Vagina (tissue), 2 donors: Measurements from ENCODE around the gene ARID4B. TPM values are rescaled to one million over a fixed set of nuclear protein-coding genes. Genes with fewer than 3 reads are reported as not detected.

ENCODE experiments used
- DNase-seq, 2 donors: peaks; one replicate each; pipeline ENCODE4 v3.0.0-alpha.2; 2017; ENCODE audit errors: extremely low spot score in 2 of 2
- H3K27ac ChIP-seq: fragments of 200-600 bp; sonication (generic); one replicate; pipeline ENCODE4 v1.5.1; 2019
- H3K27me3 ChIP-seq: fragments of 200-600 bp; sonication (generic); one replicate; pipeline ENCODE4 v1.5.1; 2019
- H3K36me3 ChIP-seq, 2 donors: fragments of 200-600 bp; sonication (generic); one replicate each; pipeline ENCODE4 v1.5.1; 2017 to 2019
- H3K4me1 ChIP-seq: fragments of 200-600 bp; sonication (generic); one replicate; pipeline ENCODE4 v1.5.1; 2019
- H3K4me3 ChIP-seq, 2 donors: fragments of 200-600 bp; sonication (generic); 1 replicate in 1 of 2; 2 replicates in 1 of 2; pipeline ENCODE4 v1.5.1; 2016 to 2019
- H3K9me3 ChIP-seq: fragments of 200-600 bp; sonication (generic); one replicate; pipeline ENCODE4 v1.5.1; 2019
- POLR2A ChIP-seq, 2 donors: fragments of 450-650 bp; IDR thresholded peaks; one replicate each; pipeline ENCODE4 v1.6.1; 2017; ENCODE audit warnings: antibody characterized with exemption in 2 of 2, mild to moderate bottlenecking in 2 of 2, moderate library complexity in 2 of 2
- POLR2AphosphoS5 ChIP-seq, 2 donors: sonication (generic); formaldehyde crosslinking; IDR thresholded peaks; one replicate each; pipeline ENCODE4 v1.9.0; 2017; ENCODE audit warnings: antibody characterized with exemption in 2 of 2, mild to moderate bottlenecking in 2 of 2, low read depth in 1 of 2; ENCODE audit not compliant: insufficient read depth in 1 of 2
- intact Hi-C: fragments of 100-400 bp; cut with DNase I; formaldehyde crosslinking; loops from one replicate; pipeline ENCODE4 v1.15.1; 2023
- total RNA-seq: library from RNA; depleted of rRNA; stranded (reverse); fragments of >200 nt; gene quantifications from one replicate; pipeline ENCODE4 v1.2.3, GENCODE V29; 2016
- TF ChIP-seq, protein P1 (sequence below), 3 experiments: fragments of 450-650 bp in 2 of 3; fragments of 200-600 bp in 1 of 3; sonication (generic) in 1 of 3; IDR thresholded peaks; one replicate each; pipeline ENCODE4 v1.5.1; 2017 to 2019; ENCODE audit warnings: antibody characterized with exemption in 3 of 3, mild to moderate bottlenecking in 2 of 3, moderate library complexity in 2 of 3

ARID4B gene
- total RNA-seq, 1 donor from 2014 or later: 35.6 TPM

DNA sequence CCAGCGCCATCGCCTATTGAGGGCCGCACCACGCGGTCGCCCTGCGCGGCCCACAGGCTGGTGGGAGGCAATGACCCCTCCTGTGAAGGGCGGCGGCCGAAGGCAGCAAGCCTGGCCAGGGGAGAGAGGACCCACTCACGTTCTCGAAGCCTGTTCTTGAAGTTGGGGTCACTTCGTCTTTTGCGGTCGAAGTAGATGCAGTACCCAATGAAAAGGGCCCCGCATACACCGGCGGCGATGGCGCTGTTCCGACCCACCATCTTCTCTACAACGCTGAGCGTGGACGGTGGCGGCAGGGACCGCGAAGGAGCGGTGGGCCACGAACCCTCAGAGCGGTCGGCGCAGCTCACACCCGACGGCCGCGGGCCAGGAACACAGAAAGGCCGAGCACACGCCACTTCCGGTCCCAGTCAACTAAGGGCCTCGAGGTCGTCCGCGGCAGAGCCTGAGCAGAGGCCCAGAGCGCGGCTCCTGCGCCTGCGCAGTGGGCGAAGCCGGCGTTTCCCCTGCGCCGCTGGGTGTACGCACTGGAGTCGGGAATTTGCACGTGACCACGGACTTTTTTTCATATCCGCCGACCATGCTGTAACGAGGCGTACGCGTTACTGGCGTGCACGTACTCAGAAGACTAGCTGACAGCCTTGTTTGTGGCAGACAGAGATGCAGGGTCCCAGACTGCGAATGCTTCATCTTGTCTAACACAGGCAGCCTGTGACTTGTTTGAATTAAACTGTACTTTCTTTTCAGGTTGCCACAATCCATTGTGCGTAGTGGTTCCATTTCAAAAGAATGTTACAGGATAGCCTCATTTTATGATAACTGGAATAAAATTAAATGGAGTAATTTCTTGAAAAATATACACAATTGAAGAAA, 199.3 kb downstream of the ARID4B start, which contains the start of gene TOMM20:
TOMM20 (minus strand) TSS at position 382 of the 873 bp plus-strand sequence; CDS start at position 260, 122 bp downstream.
- intact Hi-C loops: no loop called here

DNA sequence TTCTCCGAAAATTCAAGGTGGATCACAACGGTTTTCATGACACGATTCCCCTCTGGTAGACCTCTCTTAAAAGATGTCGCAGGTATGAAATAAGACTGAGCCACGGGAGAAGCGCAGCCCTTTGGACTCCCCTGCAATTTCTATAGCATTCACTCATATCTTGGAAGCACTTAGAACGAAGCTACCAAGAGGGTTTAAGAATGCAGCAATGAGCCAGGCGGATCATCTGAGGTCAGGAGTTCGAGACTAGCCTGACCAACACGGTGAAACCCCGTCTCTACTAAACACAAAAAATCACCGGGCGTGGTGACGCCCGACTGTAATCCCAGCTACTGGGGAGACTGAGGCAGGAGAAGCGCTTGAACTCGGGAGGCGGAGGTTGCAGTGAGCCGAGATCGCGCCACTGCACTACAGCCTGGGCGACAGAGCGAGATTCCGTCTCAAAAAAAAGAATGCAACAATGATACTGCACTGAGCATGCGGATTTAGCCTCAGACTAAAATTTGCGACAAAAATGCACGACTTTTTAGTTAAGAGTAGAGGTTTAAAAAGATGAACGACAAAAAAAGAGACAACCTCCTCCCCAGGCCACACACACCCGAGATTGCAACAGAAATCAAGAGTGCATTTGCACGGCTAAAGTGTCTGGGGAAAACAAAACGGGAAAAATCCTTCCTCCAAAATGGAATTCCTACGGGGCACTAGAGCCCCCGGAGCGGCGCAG, 200.1 kb downstream of the ARID4B start:
- peak overlapping the region; percentile 84 to 87 for H3K4me3 ChIP-seq
- H3K27me3 ChIP-seq: no peaks in the 10 kb centered on the region
- intact Hi-C loops: no loop called here
- DNase-seq: peak in 1 of 2 donors; percentile 40
- H3K9me3 ChIP-seq: no peaks in the 10 kb centered on the region
- H3K27ac ChIP-seq: peak overlapping the region; percentile 83
- TF ChIP-seq POLR2A (IDR thresholded peaks at IDR 0.05) (no peak), POLR2AphosphoS5 (IDR thresholded peaks at IDR 0.05; ENCODE audit: insufficient read depth in 1 of 2, low read depth in 1 of 2) (no peak)
- TF ChIP-seq, protein P1, sequence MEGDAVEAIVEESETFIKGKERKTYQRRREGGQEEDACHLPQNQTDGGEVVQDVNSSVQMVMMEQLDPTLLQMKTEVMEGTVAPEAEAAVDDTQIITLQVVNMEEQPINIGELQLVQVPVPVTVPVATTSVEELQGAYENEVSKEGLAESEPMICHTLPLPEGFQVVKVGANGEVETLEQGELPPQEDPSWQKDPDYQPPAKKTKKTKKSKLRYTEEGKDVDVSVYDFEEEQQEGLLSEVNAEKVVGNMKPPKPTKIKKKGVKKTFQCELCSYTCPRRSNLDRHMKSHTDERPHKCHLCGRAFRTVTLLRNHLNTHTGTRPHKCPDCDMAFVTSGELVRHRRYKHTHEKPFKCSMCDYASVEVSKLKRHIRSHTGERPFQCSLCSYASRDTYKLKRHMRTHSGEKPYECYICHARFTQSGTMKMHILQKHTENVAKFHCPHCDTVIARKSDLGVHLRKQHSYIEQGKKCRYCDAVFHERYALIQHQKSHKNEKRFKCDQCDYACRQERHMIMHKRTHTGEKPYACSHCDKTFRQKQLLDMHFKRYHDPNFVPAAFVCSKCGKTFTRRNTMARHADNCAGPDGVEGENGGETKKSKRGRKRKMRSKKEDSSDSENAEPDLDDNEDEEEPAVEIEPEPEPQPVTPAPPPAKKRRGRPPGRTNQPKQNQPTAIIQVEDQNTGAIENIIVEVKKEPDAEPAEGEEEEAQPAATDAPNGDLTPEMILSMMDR (IDR thresholded peaks at IDR 0.05): no peak
- H3K36me3 ChIP-seq: no peaks in the 10 kb centered on the region
- H3K4me1 ChIP-seq: peaks cover 49% of the 10 kb centered on the region

More for the DNA sequence above, 199.3 kb downstream of the ARID4B start, which contains the start of gene TOMM20:
- peaks cover 0 to under 1% of the 10 kb centered on the region in 2 donors for H3K36me3 ChIP-seq
- TF ChIP-seq, protein P1 (IDR thresholded peaks at IDR 0.05): no peak
- TF ChIP-seq POLR2AphosphoS5 (IDR thresholded peaks at IDR 0.05; ENCODE audit: insufficient read depth in 1 of 2, low read depth in 1 of 2) (peak; percentile 92 to 98), POLR2A (IDR thresholded peaks at IDR 0.05) (peak in 1 of 2 donors; percentile 21)
- peak within 1 kb of the TSS; percentile 84 to 87 for H3K4me3 ChIP-seq
- peak in 1 of 2 donors; percentile 96 for DNase-seq
- H3K4me1 ChIP-seq: peaks cover 41% of the 10 kb centered on the region
- no peaks in the 10 kb centered on the region for H3K27me3 ChIP-seq
- peak within 1 kb of the TSS; percentile 83 for H3K27ac ChIP-seq
- no peaks in the 10 kb centered on the region for H3K9me3 ChIP-seq

DNA sequence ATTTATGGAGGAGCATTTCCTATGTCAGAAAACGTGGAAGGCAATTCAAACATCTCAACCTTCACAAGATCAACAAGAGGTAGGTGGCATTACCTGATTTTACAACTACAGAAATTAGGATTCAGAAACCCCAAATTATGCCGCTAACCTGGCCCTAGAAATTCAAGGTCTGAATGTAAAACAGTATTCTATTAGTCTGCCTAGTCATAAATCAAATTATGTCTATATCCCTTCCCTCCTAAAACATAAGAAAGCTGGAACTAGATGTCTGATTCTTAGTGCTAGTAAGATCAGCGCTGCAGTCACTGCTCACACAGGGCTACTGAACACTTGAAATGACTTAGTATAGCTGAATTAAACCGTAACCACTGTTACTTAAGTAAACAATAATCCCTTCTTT, 200.8 kb downstream of the ARID4B start:
- no peak for TF ChIP-seq POLR2AphosphoS5 (IDR thresholded peaks at IDR 0.05; ENCODE audit: insufficient read depth in 1 of 2, low read depth in 1 of 2)
- TF ChIP-seq, protein P1 (IDR thresholded peaks at IDR 0.05): no peak
- no peak overlapping the region for H3K27ac ChIP-seq
- intact Hi-C loops: no loop called here
- no peaks in the 10 kb centered on the region for H3K9me3 ChIP-seq
- no peaks in the 10 kb centered on the region for H3K27me3 ChIP-seq
- H3K4me3 ChIP-seq: peak overlapping the region; percentile 84 to 87
- peak in 1 of 2 donors; percentile 22 for DNase-seq
- peaks cover 56% of the 10 kb centered on the region for H3K4me1 ChIP-seq
- H3K36me3 ChIP-seq: no peaks in the 10 kb centered on the region

DNA sequence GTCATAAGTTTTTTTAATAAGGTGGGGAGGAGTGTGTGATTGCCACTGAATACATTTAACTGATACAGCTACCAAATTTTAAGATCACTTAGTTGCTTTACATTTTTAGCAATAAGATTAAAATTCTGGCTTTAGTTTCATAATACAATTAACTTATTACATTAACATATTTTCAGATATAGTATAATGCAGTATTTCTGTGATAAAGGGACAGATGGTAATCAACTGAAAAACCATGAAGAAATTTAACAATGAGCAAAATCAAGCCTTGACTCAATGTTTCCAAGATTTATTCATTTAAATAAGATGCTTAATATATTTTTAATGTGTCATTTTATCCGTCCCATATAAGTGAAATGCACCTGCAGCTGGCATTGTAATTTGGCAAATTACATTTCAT, 203.3 kb downstream of the ARID4B start:
- intact Hi-C loops: no loop called here
- H3K4me3 ChIP-seq: no peak overlapping the region
- H3K27ac ChIP-seq: no peak overlapping the region
- TF ChIP-seq POLR2A (IDR thresholded peaks at IDR 0.05) (no peak), POLR2AphosphoS5 (IDR thresholded peaks at IDR 0.05; ENCODE audit: insufficient read depth in 1 of 2, low read depth in 1 of 2) (no peak)
- TF ChIP-seq, protein P1 (IDR thresholded peaks at IDR 0.05): no peak
- no peak for DNase-seq
- H3K9me3 ChIP-seq: no peaks in the 10 kb centered on the region
- H3K4me1 ChIP-seq: peaks cover 56% of the 10 kb centered on the region
- no peaks in the 10 kb centered on the region for H3K27me3 ChIP-seq
- peaks cover under 1 to 14% of the 10 kb centered on the region in 2 donors for H3K36me3 ChIP-seq
